Stimulated activated CD4-positive, alpha-beta T cell treated with anti-CD3 and anti-CD28 coated beads, Interleukin-12 subunit alpha, Interleukin-12 subunit beta, amount 100 ng/mL, for 4 hours (primary cell): Measurements from ENCODE around the gene PKNOX2.

ENCODE experiments used
- DNase-seq: peaks from one replicate; pipeline ENCODE4 v3.0.0-alpha.2; 2020

Gene PKNOX2

GRCh38 chr11:125289419-125290098 lies 125.0 kb downstream of the PKNOX2 start:
- DNase-seq, result no peak

- no peak for DNase-seq
Measured at GRCh38 chr11:125290263-125290662, 125.7 kb downstream of the PKNOX2 start.

- DNase-seq, result no peak
Measured at GRCh38 chr11:125292100-125292499, 127.5 kb downstream of the PKNOX2 start.

GRCh38 chr11:125293596-125293995 lies 129.0 kb downstream of the PKNOX2 start:
- DNase-seq, result no peak

- DNase-seq, result no peak
Measured at GRCh38 chr11:125295931-125296330, 131.4 kb downstream of the PKNOX2 start.

- DNase-seq, result no peak
Measured at GRCh38 chr11:125297346-125297915, 132.9 kb downstream of the PKNOX2 start.

GRCh38 chr11:125299061-125299615 lies 134.6 kb downstream of the PKNOX2 start:
- DNase-seq, result no peak

GRCh38 chr11:125299821-125300220 lies 135.3 kb downstream of the PKNOX2 start:
- no peak for DNase-seq

GRCh38 chr11:125300791-125301218 lies 136.3 kb downstream of the PKNOX2 start:
- DNase-seq, result no peak

- no peak for DNase-seq
Measured at GRCh38 chr11:125301346-125301745, 136.8 kb downstream of the PKNOX2 start.

GRCh38 chr11:125303186-125303585 lies 138.6 kb downstream of the PKNOX2 start:
- DNase-seq, result no peak

GRCh38 chr11:125303694-125304093 lies 139.1 kb downstream of the PKNOX2 start:
- no peak for DNase-seq

- no peak for DNase-seq
Measured at GRCh38 chr11:125304136-125304535, 139.6 kb downstream of the PKNOX2 start.

- no peak for DNase-seq
Measured at GRCh38 chr11:125304876-125305275, 140.3 kb downstream of the PKNOX2 start.

GRCh38 chr11:125305345-125305744 lies 140.8 kb downstream of the PKNOX2 start:
- DNase-seq, result no peak

GRCh38 chr11:125306476-125306875 lies 141.9 kb downstream of the PKNOX2 start:
- DNase-seq, result no peak

GRCh38 chr11:125308246-125308645 lies 143.7 kb downstream of the PKNOX2 start:
- no peak for DNase-seq

GRCh38 chr11:125312391-125312790 lies 147.8 kb downstream of the PKNOX2 start:
- no peak for DNase-seq

- DNase-seq, result no peak
Measured at GRCh38 chr11:125312812-125313211, 148.3 kb downstream of the PKNOX2 start.

- no peak for DNase-seq
Measured at GRCh38 chr11:125313271-125314219, 149.0 kb downstream of the PKNOX2 start.

- DNase-seq, result no peak
Measured at GRCh38 chr11:125314276-125315078, 149.9 kb downstream of the PKNOX2 start.

GRCh38 chr11:125315079-125315740 lies 150.7 kb downstream of the PKNOX2 start:
- DNase-seq, result no peak
